NCI-H774 (cell line): ENCODE measurements around the gene DPM2.

Source experiments
- DNase-seq: peaks from one replicate; lab custom pipeline; 2025; lab: John Stamatoyannopoulos, UW

Gene DPM2

GRCh38 chr9:127936347-127936852, 1.3 kb downstream of the DPM2 start:
- DNase-seq, result no peak

DNA sequence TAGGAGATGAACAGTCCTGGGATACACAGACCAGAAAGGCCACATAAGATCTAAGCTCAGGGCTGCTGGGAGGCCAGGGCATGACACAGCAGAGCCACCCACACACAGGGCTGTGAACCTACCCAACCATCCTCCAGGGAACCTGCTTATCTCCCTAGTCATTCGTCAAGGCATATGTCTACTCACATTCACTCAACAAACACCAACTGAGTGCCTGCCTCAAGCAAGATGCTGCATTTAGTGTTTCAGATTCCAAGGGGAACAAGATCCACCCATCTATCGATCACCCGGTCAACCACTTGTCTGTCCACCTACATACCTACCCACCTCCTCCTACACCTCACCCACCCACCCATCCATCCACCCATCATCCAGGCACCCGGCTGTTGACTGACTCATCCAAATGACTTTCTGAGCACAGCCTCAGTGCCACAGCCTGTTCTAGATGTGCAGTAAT, 1.9 kb downstream of the DPM2 start:
- DNase-seq, result no peak

DNA sequence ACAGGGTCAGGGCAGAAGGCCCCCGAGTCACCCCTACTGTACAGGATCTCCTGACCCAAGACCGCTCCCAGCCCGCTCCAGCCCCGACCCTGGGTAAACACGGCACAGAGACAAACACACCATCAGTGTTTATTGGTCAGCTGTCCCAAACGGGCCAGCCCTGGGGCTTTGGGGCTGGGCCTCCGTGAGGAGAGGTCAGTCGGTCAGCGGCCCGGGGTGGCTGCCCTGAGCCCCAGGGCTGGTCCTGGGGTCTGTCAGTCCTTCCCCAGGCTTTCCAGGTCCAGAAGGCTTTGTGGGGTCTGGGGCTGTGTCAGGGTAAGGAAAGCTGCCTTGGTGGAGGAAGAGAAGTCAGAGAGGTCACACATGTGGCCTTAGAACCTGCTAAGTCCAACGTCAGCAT, 2.7 kb downstream of the DPM2 start:
- no peak for DNase-seq

DNA sequence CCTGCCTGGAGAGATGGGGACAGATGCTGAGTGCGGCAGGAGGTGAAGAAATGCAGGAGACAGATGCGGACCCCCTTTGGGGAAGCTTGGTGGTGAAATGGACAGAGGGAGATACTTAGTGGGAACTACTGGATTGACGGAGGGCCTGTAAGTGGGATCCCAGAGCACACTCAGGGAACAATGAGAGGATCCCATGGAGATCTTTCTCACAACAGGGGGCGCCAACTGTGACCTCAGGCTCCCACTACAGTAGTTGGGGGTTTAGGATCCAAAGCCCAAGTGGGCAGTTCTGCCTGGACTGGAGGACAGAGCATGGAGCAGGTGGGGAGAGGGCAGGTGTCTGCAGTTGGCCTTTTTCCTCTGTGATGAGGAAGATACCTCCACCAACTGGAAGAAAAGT, 3.4 kb downstream of the DPM2 start:
- no peak for DNase-seq

- DNase-seq, result peak; percentile 56
These were observed 6.4 kb downstream of the DPM2 start for GRCh38 chr9:127931092-127931881.

DNA sequence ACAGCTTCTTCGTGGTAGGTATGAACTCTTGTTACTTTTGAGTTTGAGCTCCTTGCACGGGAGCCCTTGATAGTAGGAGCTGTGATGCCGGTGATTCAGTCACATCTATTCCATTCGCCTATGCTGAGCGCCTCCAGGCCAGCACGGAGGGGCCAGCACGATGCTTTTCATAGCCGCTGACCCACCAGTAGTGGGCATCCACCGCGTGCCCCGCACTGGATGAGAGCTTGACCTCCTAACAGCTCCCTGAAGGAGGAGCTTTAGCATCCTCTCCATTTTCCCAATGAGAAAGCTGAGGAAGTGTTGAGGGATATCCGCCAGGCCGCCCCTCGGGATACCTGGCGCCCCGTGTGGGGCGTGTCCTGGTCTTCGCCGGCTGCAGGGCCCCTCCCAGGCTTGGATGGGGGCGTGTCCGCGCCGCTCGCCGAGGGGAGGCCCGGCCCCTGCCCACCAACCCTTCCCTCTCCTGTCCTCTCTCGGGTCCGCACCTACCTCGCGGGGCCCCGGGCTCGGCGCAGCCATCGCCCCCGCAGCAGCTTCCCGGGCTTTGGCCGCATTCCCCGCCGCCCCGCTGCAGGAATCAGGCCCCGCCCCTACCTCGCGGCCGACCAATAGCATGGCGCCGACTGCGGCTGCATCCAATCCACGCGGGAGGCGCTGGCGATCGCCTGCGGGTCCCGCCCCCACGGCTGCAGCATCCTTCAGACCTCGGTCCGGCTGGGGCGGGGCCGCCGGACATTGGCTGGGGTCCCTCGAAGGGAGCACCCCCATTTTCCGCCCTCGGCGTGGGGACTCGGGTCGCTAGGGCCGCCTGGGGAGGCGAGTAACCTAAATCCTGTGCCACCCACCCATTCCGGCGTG, 7.2 kb downstream of the DPM2 start, which contains the start of gene PIP5KL1:
PIP5KL1 (minus strand) TSS at position 547 of the 861 bp plus-strand sequence; CDS start at position 522, 25 bp downstream.
- peak; percentile 91 for DNase-seq

DNA sequence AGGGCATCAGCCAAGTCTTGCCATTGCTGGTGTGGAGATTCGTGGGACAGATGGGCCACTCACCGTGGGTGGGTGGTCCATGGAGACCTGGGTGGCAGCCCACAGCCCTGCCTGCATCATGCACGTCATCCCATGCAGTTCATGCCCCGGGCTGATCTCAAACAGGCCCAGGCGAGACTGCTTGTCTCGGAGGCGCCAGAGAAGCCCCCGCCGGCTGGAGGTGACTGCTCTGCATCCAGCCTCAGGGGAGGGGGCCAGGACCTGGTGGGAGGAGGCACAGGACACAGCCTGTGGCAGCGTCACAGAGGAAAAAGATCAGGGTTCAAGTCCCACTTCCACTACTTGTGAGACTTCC, 8.1 kb downstream of the DPM2 start:
- no peak for DNase-seq

DNA sequence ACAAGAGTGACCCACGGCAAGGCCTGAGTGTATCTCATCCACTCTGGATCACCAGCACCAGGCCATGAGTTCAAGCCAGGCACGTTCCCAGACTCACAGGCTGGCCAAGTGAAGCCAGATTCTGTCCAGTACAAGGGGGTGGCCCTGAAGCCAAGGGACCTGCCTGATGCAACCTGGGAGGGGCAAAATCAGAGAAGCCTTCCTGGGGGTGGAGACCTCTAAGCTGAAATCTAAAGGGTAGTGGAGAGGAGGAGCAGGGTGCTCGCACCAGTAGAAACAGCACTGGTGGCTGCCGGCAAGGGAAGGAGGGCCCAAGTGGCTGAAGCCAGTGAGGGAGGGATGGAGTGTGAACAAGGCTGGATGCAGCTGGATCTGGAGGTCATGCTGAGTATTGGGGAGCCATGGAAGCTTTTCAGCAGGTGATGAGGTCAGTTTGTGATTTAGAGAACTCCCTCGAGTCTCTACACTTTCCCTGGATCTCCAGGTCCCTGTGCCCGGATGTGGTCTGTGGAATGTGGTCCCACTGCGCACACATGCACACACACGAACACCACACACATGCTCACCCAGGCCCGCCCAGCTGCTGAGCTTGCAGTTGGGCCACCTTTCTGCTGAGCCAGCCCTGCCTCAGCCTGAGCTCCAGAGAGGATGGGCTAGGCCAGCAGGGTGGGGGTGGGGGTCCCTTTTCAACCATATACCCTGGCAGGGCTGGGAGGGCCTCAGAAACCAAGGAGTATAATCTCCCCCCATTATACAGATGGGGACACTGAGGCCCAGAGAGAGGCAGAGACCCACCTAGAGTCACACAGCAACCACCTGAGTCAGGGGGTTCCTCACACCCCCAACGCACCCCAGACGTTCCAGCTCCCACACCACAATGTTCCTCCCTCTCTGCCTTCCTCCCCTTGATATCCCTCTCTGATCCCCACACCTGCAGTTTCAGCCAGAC, 8.7 kb downstream of the DPM2 start:
- no peak for DNase-seq

DNA sequence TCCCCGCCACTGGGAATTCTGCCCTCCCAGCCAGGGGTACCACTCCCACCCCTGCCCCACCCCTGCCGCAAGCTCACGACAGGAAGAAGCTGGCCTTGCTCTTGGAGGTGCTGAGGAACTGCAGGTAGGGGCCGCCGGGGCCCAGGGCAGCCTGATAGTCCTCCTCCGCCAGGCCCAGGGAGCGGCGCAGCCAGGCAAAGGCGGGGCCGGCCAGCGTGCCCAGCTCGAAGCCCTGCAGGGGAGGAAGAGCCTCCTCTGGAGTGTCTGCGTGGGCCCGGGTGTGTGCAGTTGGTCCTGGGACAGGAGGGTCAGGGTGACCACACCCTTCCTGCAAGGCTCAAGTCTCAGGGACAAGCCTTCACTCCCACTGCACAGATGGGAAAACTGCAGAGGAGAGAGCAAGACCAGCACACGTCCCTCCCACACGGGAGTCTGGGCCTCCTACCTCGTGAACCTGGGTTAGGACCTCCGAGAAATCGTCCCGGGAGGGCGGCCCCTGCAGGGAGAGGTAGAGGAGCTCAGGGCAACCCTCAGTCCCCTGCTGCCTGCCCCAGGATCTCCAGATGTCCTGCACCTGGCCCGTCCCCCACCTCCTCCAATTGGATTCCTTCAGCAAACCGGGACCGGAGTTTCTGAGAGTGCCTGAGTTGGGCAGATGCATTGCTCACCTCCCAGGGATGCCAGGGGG, 9.5 kb downstream of the DPM2 start:
- DNase-seq, result no peak

DNA sequence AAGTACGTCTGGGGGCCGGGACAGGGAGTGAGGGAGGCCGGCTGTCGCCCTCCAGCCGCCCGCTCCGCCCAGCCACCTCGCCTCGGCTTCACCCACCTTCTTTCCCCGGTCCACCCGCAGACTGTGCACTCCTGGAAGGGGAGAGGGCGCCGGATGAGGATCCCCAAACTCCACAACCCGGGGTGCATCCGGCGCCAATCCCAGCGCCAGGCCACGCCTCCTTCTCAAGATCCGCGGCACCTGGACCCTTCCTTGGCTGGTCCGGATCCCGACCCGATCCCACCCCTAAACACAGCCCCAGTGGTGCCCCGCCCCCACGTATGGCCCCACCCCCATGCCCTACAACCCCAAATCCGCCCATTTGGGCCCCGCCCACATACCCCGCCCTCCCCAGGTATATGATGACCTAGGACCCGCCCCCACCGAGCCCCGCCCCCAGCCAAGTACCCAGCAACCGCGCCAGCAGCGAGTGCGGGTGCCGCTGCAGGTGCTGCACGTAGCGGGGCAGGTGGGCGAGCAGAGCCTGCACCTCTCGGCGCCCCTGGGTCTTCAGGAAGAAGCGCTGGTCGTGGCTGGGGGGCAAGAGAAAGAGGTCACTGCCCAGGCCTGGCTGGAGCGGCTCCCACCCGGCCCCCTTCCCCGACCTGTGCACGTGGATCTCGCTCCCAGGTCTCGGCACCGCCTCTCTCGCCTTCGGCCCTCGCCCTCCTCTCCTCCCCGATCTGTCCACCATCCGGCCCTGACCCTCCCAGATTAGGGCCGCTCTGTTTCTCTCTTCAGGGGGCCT, 10.3 kb downstream of the DPM2 start:
- peak; percentile 79 for DNase-seq

- no peak for DNase-seq
These were observed 10.8 kb downstream of the DPM2 start for GRCh38 chr9:127926906-127927200.

- no peak for DNase-seq
These were observed 11.4 kb downstream of the DPM2 start for GRCh38 chr9:127925959-127926905.

GRCh38 chr9:127924736-127925444, 12.8 kb downstream of the DPM2 start:
- no peak for DNase-seq

DNA sequence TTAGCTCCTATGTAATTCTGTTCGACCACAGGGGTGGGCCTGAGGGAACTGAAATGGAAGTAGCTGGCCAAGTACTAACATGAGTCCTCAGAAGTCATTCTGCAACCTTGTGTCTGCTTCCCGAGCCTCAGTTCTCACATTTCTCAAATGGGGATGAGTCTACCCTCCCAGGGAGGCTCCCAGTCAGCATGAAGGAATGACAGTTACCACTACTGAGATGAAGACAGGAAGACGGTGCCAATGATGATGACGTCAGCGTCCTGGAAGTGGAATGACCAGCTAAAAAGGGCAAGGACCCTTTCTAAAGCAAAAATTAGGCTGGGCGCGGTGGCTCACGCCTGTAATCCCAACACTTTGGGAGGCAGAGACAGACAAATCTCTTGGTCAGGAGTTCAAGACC, 13.9 kb downstream of the DPM2 start:
- no peak for DNase-seq

DNA sequence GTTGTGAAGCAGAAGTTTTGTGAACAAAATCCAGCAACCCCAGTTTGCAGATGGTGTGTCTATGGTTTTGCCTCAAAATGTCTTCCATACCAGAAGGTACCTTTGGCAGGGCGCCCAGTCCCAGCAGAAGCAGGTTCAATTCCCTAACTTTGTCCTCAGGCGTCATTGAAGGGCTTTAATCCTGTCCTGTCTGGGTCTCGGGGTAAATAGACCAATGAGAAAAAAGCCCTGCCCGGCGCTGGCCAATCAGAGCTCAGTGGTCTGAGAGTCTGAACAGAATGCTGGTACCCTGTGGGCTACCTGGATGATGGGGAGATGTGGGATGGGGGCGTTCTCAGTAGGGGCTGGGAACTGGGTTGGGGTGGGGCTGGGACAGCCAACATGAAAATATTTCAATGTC, 14.6 kb downstream of the DPM2 start:
- no peak for DNase-seq

- peak; percentile 57 for DNase-seq
These were observed 16.0 kb downstream of the DPM2 start for GRCh38 chr9:127921557-127922120.

DNA sequence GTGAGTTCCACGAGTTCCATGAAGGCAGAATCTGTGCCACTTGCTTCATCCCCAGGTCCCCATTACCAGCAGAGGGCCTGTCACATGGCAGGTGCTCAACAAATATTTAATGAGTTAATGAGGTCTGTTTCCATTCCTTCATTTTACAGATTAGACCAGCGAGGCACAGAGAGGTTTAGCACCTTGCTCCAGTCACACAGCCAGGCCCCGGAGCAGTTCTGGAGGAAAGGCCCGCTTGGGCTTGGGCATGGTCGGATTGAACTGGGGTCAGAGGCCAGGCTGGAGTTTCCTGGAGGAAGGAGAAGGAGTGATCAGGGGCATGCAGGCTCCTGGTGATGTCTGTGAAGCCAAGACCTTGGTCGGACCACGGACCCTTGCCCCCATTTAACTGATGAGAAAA, 16.9 kb downstream of the DPM2 start:
- DNase-seq, result no peak

DNA sequence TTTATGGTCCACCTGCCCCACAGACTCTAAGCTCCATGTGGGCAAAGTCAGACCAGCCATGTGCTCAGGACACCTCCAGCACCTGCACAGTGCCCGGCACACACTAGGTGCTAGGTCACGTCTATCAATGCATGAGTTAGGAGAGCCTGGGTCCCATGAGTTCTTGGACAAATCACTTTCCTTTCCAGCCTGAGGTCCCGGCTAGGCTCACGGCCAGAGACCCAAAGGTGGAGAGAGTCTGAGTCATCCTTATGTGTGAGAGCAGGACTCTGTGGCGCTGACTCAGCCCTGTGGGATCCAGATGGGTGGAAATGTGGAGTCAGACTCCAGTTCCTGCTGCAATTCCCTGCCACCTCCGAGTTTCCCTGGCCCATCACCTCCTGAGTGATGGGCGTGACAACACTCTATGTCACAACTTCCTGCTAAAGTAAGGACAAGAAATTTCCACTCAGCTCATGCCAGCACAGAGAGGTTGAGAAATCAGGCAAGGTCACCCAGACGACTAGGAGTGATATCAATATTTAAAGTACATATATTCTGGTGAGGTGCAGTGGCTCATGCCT, 18.3 kb downstream of the DPM2 start:
- no peak for DNase-seq
